ENCODE measurements around the gene GIPC1.
"Not testable (repeated sequence)": the region's sequence is repeated elsewhere in the genome, so short reads cannot be mapped to it uniquely, and the experiment has no call there.

The GIPC1 gene

DNA sequence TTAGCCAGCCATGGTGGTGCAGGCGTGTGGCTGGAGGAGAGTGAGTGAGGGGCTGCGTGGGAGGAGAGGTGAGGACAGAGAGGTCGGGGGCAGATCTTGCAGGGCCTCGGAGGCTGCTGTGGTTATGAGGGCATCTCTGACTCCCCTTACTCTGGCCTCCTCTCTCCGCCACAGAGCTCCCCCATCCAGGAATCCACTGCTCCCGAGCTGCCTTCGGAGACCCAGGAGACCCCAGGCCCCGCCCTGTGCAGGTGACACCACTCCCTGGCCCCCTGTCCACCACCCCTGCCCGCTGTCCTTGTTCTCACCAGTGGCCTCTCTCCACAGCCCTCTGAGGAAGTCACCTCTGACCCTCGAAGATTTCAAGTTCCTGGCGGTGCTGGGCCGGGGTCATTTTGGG, 28.5 kb downstream of the GIPC1 start:
- FAIRE-seq: no peak

DNA sequence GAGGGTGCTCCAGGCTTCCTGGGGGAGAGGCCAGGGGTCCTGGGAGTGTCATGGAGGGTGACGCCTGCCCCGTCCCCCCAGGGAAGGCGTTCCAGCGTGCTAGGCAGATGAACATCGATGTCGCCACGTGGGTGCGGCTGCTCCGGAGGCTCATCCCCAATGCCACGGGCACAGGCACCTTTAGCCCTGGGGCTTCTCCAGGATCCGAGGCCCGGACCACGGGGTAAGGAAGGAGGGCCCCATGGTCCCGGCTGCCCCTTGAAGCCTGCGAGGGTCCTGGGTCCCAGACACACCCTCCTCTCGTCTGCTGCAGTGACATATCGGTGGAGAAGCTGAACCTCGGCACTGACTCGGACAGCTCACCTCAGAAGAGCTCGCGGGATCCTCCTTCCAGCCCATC, 32.2 kb downstream of the GIPC1 start:
- no peak for FAIRE-seq

DNA sequence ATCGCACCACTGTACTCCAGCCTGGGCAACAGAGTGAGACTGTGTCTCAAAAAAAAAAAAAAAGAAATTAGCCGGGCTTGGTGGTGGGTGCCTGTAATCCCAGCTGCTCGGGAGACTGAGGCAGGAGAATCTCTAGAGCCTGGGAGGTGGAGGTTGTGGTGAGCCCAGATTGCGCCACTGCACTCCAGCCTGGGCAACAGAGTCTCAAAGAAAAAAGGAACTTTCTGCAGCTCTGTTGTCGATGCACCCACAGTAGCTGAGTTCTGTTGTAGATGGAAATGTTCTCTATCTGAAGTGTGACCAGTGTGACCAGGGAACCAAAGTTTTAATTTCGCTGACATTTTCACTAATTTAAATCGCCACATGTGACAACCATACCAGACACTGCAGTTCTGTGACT, 33.5 kb downstream of the GIPC1 start:
- FAIRE-seq: not testable (repeated sequence)

DNA sequence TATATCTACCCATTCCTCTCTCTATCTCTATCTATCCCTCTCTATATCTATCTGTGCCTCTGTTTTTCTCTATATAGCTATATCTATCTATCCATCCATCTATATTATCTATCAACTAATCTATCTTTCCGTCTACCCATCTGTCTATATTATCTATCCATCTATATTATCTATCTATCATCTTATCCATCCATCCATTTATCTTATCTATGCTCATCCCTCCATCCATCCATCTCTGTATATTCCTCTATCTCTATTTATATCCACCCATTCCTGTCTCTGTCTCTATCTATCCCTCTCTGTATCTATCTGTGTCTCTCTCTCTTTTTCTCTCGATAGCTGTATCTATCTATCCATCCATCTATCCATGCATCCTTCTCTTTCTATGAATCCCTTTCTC, 35.0 kb downstream of the GIPC1 start:
- FAIRE-seq: no peak

DNA sequence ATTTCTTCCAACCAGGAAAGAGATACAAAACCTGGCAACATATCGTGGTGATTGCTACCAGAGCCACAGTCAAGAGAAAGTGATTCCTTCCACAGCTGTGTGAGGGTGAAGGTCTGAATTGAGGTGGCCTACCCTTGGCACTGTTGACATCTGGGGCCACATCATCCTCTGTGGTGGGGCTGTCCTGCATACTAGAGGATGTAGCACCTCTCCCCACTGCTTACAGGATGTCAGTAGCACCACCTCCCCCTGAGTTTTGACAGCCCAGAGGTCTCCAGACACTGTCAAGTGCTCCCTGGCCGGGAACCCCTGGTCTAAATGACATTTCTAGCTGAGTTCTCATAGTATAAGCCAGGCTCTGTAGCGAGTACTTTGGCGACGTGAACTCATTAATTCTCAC, 36.2 kb downstream of the GIPC1 start:
- no peak for FAIRE-seq

DNA sequence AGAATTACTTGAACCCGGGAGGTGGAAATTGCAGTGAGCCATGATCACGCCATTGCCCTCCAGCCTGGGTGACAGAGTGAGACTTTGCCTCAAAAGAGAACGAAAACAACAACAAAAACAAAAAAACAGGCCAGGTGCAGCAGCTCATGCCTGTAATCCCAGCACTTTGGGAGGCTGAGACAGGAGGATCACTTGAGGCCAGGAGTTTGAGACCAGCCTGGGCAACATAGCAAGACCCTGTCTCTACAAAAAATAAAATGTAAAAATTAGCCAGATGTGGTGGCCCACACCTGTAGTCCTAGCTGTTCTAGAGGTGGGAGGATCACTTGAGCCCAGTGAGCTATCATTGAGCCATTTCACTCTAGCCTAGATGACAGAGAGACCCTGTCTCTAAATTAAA, 43.6 kb downstream of the GIPC1 start:
- FAIRE-seq: not testable (repeated sequence)

DNA sequence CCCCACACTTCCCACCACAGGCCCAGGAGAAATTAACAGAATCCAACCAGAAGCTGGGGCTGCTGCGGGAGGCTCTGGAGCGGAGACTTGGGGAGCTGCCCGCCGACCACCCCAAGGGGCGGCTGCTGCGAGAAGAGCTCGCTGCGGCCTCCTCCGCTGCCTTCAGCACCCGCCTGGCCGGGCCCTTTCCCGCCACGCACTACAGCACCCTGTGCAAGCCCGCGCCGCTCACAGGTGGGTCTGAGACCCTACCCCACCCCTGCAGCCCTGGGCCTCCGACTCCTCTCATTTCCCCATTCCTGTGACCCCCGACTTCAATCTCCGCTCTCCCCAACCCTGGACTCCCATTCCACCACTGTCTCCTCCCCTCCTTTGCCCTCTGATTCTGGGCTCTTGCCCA, 45.1 kb downstream of the GIPC1 start:
- no peak for FAIRE-seq

DNA sequence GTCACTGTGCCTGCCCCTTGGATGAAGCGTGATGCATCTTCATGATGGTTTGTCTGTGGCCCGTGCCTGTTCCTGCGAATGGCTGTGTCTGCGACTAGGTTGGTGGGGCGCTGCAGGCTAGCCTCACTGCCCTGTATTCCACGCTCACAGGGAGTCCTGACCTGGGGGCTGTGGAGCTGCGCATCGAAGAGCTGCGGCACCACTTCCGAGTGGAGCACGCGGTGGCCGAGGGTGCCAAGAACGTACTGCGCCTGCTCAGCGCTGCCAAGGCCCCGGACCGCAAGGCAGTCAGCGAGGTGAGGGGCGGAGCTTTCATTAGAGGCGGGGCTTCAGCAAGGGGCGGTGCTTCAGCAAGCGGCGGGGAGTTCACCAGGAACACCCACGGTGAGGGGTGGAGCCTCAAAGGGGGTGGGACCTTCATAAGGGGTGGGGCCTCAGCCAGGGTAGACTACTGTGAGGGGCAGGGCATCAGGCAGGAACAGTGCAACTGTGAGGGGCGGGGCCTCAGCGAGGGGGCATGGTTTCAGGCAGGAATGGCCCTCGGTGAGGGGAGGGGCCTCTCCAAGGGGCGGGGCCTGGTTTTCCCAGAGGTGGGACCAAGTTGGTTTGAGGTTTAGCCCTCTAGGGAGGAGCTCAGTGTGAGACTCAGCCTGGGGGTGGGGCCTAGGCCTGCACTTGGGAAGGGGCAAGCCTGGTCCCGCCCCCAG, 45.6 kb downstream of the GIPC1 start:
- FAIRE-seq: no peak

DNA sequence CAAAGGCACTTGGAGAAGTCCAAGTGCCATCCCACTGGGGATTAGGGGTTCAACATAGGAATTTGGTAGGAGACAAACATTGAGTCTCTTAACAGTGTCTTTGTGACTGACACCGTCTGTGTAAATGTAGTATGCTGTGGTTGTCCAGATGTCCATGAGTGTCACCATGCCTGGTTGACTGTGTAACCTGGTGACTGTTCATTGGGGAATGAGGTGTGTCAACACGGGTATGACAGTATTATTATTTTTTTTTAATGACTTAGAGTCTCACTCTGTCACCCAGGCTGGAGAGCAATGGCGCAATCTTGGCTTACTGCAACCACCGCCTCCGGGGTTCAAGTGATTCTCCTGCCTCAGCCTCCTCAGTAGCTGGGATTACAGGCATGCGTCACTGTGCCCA, 46.6 kb downstream of the GIPC1 start:
- FAIRE-seq: no peak

DNA sequence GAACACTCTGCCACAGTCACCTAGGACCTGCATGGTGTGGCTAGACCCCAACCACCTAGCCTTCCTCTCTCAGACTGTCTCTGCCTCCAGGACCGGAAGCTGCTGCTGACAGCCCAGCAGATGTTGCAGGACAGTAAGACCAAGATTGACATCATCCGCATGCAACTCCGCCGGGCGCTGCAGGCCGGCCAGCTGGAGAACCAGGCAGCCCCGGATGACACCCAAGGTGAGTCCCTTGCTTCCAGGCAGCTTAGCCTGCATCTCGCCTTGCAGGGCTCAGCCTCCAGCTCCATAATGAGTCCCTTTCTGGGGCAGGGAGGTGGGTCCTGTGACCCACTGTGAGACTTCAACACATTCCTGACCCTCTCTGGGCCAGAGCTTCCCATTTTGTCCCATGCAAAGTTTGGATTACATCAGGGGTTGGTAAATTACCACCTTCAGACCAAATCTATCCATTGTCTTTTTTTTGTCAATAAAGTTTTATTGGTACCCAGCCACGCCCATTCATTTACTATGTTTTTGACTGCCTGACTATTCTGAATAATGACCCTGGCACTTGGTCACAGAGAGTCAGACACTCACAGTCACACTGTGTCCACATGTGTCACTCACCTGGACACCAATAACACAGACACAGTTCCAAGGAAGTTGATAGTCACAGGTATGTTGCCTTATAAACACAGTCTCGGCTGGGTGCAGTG, 49.4 kb downstream of the GIPC1 start:
- FAIRE-seq: no peak

DNA sequence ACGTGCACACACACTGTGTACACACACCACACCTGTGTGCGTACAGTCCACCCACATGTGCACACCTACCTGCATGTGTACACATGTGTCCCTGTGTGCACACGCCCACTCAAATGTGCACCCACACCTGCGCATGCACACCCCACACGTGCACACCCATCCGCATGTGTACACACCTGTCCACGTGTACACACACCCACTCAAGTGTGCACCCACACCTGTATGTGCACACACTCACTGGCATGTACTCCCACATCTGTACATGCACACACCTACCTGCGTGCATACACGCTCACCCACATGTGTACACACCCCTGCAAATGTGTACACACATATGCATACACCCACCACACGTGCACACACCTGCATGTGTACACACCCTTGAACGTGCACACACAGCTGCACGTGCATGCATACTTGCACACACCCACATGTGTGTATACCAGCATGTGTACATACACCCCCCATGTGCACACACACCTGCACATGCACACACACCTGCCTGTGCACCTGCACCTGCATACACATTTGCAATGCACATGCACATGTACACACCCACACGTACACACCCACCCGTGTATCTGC, 52.2 kb downstream of the GIPC1 start:
- FAIRE-seq: no peak

DNA sequence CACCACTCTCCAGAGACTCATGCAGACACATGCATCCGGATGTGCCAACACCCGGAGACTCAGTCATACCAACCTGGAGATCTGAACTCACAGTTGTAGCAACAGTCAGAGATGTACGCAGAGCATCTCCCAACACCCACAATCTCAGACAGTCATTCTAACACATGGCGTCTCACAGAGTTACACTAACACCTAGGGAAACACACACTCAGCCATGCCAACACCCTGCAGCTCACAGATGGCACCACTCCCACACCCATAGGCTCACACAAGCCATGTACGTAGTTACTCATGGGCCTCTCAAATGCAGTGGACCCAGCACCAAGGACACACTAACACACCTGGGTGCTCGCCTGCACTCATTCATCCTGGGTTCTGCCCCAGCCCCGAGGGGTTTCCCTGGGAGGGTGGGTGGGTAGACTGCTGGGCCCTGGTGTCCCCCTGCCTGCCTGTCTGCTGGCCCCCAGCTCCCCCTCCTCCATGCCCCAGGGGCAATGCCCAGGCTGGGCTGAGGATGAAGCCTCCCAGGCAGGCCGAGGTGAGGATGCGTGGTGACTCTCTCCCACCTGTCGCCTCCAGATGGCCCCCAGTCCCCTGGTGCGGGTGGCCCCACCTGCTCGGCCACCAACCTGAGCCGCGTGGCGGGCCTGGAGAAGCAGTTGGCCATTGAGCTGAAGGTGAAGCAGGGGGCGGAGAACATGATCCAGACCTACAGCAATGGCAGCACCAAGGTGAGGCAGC, 52.9 kb downstream of the GIPC1 start:
- no peak for FAIRE-seq

DNA sequence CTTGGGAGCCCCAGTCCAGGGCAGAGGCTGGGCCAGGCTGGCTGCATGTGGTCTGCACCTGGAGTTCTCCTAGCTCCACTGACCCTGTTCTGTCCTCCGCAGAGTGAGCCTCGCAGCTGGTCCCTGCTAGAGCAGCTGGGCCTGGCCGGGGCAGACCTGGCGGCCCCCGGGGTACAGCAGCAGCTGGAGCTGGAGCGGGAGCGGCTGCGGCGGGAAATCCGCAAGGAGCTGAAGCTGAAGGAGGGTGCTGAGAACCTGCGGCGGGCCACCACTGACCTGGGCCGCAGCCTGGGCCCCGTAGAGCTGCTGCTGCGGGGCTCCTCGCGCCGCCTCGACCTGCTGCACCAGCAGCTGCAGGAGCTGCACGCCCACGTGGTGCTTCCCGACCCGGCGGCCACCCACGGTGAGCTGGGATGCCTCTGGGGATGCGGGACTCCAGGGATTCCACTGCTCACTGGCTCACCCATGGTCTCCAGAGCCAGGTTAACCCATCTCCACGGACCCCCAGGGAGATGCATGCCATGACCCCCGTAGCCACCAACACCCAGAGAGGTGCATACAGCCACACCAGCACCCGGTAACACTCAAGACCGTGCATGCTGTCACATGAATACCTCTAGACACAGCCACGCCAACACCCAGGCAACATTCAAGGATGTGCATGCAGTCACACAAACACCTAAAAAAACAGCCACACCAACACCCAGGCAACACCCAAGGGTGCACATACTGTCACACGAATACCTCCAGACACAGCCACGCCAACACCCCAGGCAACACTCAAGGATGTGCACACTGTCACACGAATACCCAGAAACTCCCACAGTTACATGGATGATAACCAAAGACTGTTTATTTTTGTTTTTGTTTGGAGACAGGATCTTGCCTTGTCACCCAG, 54.6 kb downstream of the GIPC1 start:
- FAIRE-seq: no peak

DNA sequence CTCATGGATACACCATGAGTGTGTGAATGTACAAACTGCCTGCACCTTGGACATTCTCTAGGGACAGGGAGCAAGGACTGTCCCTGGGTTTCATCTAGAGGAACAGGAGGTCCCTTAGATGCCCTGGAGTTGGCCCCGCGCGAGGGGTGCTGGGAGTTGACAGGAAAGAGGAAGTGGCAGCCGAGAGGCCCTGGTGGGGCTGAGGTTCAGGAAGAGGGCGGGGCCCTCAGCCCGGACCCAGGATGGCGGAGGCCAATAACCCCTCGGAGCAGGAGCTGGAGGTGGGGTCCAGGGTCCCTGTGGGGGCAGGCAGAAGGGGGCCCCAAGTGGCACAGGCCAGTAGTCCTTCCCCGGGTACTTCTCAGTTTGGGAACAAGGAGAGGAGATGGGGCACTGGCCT, 55.9 kb downstream of the GIPC1 start:
- FAIRE-seq: no peak

DNA sequence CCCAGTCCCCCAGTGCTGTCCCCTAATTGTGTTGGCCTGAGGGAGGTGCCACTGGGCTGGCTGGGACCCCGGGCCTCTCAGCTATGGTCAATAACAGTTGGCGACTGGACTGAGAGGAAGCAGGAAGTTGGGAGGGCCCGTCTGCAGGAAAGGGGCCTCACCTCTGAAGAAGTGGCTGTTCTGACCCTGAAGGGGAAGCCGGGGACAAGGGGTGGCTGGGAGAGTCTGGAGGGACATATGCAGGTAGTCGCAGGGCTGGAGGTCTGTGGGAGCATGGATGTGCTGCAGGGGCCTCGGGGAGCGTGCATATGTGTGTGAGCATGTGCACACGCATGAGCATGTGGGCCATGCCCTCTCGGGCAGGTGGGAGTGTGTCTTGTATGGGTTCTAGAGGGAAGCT, 56.9 kb downstream of the GIPC1 start:
- no peak for FAIRE-seq

DNA sequence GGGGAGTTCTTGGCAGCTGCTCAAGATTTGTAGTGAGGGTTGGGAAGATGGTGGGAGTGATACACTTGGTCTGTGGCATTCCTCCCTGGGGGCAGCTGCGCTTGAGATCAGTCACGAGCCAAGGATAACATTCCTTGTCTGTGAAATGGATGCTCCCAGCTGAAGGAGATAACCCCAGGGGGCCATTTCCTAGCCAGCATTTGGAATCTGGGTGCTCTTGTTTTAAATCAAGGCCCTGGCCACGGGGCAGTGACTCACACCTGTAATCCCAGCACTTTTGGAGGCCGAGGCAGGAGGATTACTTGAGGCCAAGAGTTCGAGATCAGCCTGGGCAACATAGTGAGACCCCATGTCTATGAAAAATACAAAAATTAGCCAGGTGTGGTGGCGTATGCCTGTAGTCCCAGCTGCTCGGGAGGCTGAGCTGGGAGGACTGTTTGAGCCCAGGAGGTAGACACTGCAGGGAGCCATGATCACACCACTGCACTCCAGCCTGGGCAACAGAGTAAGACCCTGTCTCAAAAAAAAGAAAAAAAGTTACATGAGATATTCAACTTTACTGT, 58.3 kb downstream of the GIPC1 start:
- FAIRE-seq: no peak

DNA sequence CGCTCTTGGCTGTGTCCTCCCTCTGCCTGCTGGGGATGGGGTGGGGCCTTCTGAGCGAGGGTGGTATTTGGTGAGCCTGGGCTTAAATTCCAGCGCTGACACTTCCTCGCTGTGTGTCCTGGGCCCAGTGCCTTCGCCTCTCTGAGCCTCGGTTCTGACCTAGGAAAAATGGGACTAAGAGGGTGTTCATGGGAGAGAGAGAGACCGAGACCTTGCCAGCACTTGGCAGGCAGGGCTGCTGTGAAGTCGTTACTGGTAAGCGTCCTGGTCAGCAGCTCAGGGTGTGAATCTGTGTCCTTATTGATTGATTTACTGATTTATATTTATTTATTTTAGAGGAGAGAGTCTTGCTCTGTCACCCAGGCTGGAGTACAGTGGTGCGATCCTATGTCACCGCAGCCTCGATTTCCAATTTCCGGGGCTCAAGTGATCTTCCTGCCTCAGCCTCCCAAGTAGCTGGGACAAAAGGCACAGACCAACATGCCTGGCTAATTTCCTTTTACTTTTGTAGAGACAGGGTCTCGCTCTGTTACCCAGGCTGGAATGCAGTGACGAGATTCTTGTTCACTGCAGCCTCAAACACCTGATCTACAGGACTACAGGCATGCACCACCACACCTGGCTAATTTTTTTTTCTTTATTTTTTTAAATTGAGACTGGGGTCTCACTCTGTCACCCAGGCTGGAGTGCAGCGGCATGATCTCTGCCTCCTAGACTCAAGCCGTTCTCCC, 60.4 kb downstream of the GIPC1 start:
- no peak for FAIRE-seq

DNA sequence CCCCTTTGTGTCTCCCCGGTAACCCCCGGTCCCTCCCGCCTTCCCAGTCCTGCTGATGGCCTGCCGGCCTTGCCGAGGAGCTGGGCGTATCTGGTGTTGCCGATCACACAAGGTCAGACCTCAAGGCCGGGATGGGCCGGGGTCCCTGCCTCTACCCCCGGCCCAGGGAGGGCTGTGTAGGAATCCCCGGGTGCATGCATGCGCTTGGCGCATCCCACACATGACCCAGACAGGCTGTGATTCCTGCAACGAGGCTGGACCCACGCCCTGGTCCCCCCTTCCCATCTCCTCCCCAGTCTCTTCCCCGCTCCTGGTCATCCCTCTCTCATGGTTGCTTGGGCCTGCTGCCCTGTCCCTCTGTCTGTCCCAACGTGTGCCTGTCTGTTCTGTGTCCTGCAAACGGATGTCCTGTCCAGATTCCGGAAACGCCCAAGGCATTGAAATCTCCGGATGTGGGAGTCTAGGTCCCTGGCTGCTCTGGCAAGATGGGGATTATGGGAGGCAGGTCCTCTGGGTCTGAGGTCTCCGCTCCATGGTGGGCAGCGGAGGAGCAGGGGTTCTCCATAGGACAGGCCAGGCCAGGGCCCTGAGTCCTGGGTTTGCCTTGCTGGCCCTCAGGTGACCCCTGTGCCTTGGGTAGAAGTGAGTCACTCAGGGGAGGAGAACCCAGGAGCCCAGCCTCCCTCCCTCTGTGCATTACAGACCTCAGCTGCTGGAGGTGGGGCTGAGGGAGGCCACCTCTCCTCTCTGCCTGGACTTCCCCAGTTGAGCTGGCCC, 61.2 kb downstream of the GIPC1 start:
- no peak for FAIRE-seq

DNA sequence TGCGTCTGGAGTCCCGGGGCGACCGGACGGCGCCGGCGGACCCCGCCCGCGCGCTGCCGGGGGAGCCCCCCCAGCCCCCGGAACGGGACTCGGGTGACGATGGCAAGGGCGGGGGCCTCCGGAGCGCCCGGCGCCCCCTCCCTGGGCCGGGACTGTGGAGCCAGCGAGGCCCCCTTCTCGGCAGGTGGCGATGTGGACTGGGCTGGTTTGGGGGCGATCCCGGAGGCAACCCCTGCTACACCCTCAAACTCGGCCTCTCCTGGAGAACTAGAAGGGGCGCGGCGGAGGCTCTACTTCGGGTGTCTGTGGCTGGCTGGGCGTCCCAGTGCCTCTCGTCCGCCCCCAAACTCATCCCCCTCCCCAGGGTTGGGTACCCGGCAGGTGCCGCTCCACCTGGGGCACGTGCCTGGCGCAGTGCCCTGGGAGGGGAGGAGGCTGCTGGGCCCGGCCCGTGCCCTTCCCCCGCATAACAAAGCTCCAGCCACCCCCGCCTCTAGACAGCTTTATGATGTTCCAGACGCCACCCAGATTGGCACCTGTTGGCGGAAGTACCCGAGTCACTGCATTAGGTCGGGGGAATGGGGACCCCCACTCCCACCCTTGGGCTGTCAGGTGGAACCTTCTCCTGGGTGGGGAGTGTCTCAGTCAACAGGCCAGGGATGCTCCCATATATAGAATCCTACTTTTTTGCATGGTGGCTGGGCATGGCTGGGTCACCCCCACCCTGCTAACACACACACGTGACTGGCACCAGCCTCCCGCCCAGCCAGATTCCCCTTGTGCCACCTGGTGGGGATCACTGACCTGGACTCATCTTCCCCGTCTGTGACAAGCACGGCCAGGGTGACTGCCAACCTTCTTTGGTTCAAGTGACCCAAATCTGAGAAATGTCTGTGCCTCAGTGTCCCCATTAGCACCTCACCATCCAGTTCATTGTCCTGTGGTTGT, 62.1 kb downstream of the GIPC1 start:
- FAIRE-seq: no peak

Data from TTC549 (cell line).